Raji (cell line): ENCODE results near the gene NDST1.

Experiments
- POLR2A ChIP-seq: IDR thresholded peaks from 2 replicates; pipeline ENCODE4 v1.6.1; 2011; ENCODE audit warnings: low read depth, low read length, control low read depth; ENCODE audit not compliant: insufficient read depth

NDST1 gene

GRCh38 chr5:150575745-150576448, 68.0 kb downstream of the NDST1 start:
- no peak for TF ChIP-seq POLR2A

GRCh38 chr5:150576449-150576949, 68.6 kb downstream of the NDST1 start:
- TF ChIP-seq POLR2A, result no peak

GRCh38 chr5:150577378-150578139, 69.6 kb downstream of the NDST1 start:
- TF ChIP-seq POLR2A, result no peak

GRCh38 chr5:150578781-150579461, 71.0 kb downstream of the NDST1 start:
- TF ChIP-seq POLR2A, result no peak

GRCh38 chr5:150579462-150580400, 71.8 kb downstream of the NDST1 start:
- no peak for TF ChIP-seq POLR2A

- no peak for TF ChIP-seq POLR2A
Measured at GRCh38 chr5:150580917-150581316, 73.0 kb downstream of the NDST1 start.

GRCh38 chr5:150582241-150583109, 74.5 kb downstream of the NDST1 start:
- TF ChIP-seq POLR2A, result no peak

GRCh38 chr5:150583541-150584225, 75.8 kb downstream of the NDST1 start:
- TF ChIP-seq POLR2A, result no peak

GRCh38 chr5:150584556-150585335, 76.8 kb downstream of the NDST1 start:
- no peak for TF ChIP-seq POLR2A

GRCh38 chr5:150585781-150586341, 77.9 kb downstream of the NDST1 start:
- no peak for TF ChIP-seq POLR2A

GRCh38 chr5:150587016-150587415, 79.1 kb downstream of the NDST1 start:
- no peak for TF ChIP-seq POLR2A

- TF ChIP-seq POLR2A, result no peak
Measured at GRCh38 chr5:150587856-150588595, 80.1 kb downstream of the NDST1 start.

- TF ChIP-seq POLR2A, result no peak
Measured at GRCh38 chr5:150588596-150588890, 80.6 kb downstream of the NDST1 start.
